Measurements from ENCODE around the gene DNAH14. TPM values are rescaled to one million over a fixed set of nuclear protein-coding genes. Genes with fewer than 3 reads are reported as not detected.
"Not testable (repeated sequence)": the region's sequence is repeated elsewhere in the genome, so short reads cannot be mapped to it uniquely, and the experiment has no call there.

The DNAH14 gene
- total RNA-seq, 1 experiment from 2014 or later = 39.7 TPM

DNA sequence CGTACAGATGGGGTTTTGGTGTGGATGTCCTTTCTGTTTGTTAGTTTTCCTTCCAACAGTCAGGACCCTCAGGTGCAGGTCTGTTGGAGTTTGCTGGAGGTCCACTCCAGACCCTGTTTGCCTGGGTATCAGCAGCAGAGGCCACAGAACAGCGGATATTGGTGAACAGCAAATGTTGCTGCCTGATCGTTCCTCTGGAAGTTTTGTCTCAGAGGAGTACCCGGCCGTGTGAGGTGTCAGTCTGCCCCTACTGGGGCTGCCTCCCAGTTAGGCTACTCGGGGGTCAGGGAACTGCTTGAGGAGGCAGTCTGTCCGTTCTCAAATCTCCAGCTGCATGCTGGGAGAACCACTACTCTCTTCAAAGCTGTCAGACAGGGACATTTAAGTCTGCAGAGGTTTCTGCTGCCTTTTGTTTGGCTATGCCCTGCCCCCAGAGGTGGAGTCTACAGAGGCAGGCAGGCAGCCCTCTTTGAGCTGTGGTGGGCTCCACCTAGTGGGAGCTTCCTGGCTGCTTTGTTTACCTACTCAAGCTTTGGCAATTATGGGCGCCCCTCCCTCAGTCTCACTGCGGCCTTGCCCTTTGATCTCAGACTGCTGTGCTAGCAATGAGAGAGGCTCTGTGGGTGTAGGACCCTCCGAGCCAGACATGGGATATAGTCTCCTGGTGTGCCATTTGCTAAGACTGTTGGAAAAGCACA is 16.3 kb downstream of the DNAH14 start:
- H2AK5ac ChIP-seq (ENCODE audit: insufficient read length, low read length); H2BK15ac ChIP-seq (ENCODE audit: low read depth, low read length); H3K27me3 Mint-ChIP-seq (ENCODE audit: low read depth); H2BK120ac ChIP-seq (ENCODE audit: low read depth, low read length, poor library complexity, severe bottlenecking); H3K27ac ChIP-seq (ENCODE audit: insufficient read length, low read depth, low read length); H3K4ac ChIP-seq (ENCODE audit: low read depth, low read length); H3K4me2 ChIP-seq (ENCODE audit: insufficient read depth, insufficient read length, low read length); H3K18ac ChIP-seq (ENCODE audit: insufficient read length, low read depth, low read length); H3K14ac ChIP-seq (ENCODE audit: insufficient read depth, low read length); H3K23ac ChIP-seq (ENCODE audit: insufficient read length, low read depth, low read length); H3K56ac ChIP-seq (ENCODE audit: insufficient read length, low read depth, low read length); H3K4me1 ChIP-seq (ENCODE audit: insufficient read depth, low read length); H2BK5ac ChIP-seq (ENCODE audit: insufficient read length, low read length); H3K27me3 ChIP-seq (ENCODE audit: insufficient read depth, low read length); H2AFZ ChIP-seq (ENCODE audit: low read length); H4K5ac ChIP-seq (ENCODE audit: insufficient read length, low read depth, low read length); H3K27ac Mint-ChIP-seq; H3K79me1 ChIP-seq (ENCODE audit: insufficient read depth, low read depth, low read length, poor library complexity, severe bottlenecking); H3K23me2 ChIP-seq (ENCODE audit: insufficient read length, low read depth, low read length, poor library complexity, severe bottlenecking); H2BK12ac ChIP-seq (ENCODE audit: insufficient read length, low read depth, low read length); H2BK20ac ChIP-seq (ENCODE audit: low read depth, low read length, poor library complexity, severe bottlenecking); H3K4me1 Mint-ChIP-seq; H3T11ph ChIP-seq (ENCODE audit: low read length); H4K20me1 ChIP-seq (ENCODE audit: control insufficient read depth, insufficient read depth, insufficient read length); H3K4me3 Mint-ChIP-seq; H4K8ac ChIP-seq (replicated peaks; ENCODE audit: insufficient read length, low read depth, low read length); H3K9ac ChIP-seq (ENCODE audit: extremely low read depth, insufficient read length, low read length); H3K79me2 ChIP-seq (ENCODE audit: insufficient read depth, low read length); H3K9me3 ChIP-seq (ENCODE audit: control insufficient read depth, low read depth, low read length); H4K91ac ChIP-seq (ENCODE audit: insufficient read length, low read depth, low read length): not testable (repeated sequence)
- peaks cover 15 to 24% (median 20%) of the 10 kb centered on the region in 3 experiments for H3K36me3 Mint-ChIP-seq (ENCODE audit: insufficient read depth in 1 of 3, low read depth in 3 of 3)
- WGBS (ENCODE audit: extremely low coverage, insufficient read length, low lambda C conversion rate) = no CpG with 5 or more reads among the region's 10 CpGs
- TF ChIP-seq, protein P1, sequence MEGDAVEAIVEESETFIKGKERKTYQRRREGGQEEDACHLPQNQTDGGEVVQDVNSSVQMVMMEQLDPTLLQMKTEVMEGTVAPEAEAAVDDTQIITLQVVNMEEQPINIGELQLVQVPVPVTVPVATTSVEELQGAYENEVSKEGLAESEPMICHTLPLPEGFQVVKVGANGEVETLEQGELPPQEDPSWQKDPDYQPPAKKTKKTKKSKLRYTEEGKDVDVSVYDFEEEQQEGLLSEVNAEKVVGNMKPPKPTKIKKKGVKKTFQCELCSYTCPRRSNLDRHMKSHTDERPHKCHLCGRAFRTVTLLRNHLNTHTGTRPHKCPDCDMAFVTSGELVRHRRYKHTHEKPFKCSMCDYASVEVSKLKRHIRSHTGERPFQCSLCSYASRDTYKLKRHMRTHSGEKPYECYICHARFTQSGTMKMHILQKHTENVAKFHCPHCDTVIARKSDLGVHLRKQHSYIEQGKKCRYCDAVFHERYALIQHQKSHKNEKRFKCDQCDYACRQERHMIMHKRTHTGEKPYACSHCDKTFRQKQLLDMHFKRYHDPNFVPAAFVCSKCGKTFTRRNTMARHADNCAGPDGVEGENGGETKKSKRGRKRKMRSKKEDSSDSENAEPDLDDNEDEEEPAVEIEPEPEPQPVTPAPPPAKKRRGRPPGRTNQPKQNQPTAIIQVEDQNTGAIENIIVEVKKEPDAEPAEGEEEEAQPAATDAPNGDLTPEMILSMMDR (conservative IDR thresholded peaks at IDR 0.05) = peak; percentile 40
- peak; percentile 35 for DNase-seq
- H3K9me3 Mint-ChIP-seq = peaks cover 18 to 39% of the 10 kb centered on the region in 2 experiments; a peak in 4 of 5 replicates

DNA sequence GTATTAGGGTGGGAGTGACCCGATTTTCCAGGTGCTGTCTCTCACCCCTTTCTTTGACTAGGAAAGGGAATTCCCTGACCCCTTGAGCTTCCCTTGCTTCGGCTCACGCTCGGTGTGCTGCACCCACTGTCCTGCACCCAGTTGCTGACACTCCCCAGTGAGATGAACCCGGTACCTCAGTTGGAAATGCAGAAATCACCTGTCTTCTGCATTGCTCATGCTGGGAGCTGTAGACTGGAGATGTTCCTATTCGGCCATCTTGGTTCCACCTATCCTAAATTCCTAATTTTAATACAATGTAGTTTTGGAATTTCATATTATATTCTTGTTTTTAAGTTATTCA is 16.8 kb downstream of the DNAH14 start:
- not testable (repeated sequence) for H2AFZ ChIP-seq (ENCODE audit: low read length); H3K27me3 Mint-ChIP-seq (ENCODE audit: low read depth); H3K27ac Mint-ChIP-seq; H4K5ac ChIP-seq (ENCODE audit: insufficient read length, low read depth, low read length); H3K27me3 ChIP-seq (ENCODE audit: insufficient read depth, low read length); H3K79me2 ChIP-seq (ENCODE audit: insufficient read depth, low read length); H3K18ac ChIP-seq (ENCODE audit: insufficient read length, low read depth, low read length); H2BK20ac ChIP-seq (ENCODE audit: low read depth, low read length, poor library complexity, severe bottlenecking); DNase-seq; H3K4me3 Mint-ChIP-seq; H3K56ac ChIP-seq (ENCODE audit: insufficient read length, low read depth, low read length); H3K27ac ChIP-seq (ENCODE audit: insufficient read length, low read depth, low read length); H4K20me1 ChIP-seq (ENCODE audit: control insufficient read depth, insufficient read depth, insufficient read length); H3K9me3 ChIP-seq (ENCODE audit: control insufficient read depth, low read depth, low read length); H2BK120ac ChIP-seq (ENCODE audit: low read depth, low read length, poor library complexity, severe bottlenecking); H2BK5ac ChIP-seq (ENCODE audit: insufficient read length, low read length); H3K79me1 ChIP-seq (ENCODE audit: insufficient read depth, low read depth, low read length, poor library complexity, severe bottlenecking); H3K9ac ChIP-seq (ENCODE audit: extremely low read depth, insufficient read length, low read length); H3K4me1 Mint-ChIP-seq; H3K4me1 ChIP-seq (ENCODE audit: insufficient read depth, low read length); H2BK12ac ChIP-seq (ENCODE audit: insufficient read length, low read depth, low read length); H2AK5ac ChIP-seq (ENCODE audit: insufficient read length, low read length); H4K91ac ChIP-seq (ENCODE audit: insufficient read length, low read depth, low read length); H3K23ac ChIP-seq (ENCODE audit: insufficient read length, low read depth, low read length); H4K8ac ChIP-seq (replicated peaks; ENCODE audit: insufficient read length, low read depth, low read length); H2BK15ac ChIP-seq (ENCODE audit: low read depth, low read length); H3K4me2 ChIP-seq (ENCODE audit: insufficient read depth, insufficient read length, low read length); H3K4ac ChIP-seq (ENCODE audit: low read depth, low read length); H3K14ac ChIP-seq (ENCODE audit: insufficient read depth, low read length); H3T11ph ChIP-seq (ENCODE audit: low read length); H3K23me2 ChIP-seq (ENCODE audit: insufficient read length, low read depth, low read length, poor library complexity, severe bottlenecking)
- no CpG with 5 or more reads among the region's 6 CpGs for WGBS (ENCODE audit: extremely low coverage, insufficient read length, low lambda C conversion rate)
- H3K36me3 Mint-ChIP-seq (ENCODE audit: insufficient read depth in 1 of 3, low read depth in 3 of 3) = peaks cover 15 to 24% (median 20%) of the 10 kb centered on the region in 3 experiments
- H3K9me3 Mint-ChIP-seq = peaks cover 17 to 37% of the 10 kb centered on the region in 2 experiments; a peak in 4 of 5 replicates
